Measurements from ENCODE around the gene PARL. TPM values are rescaled to one million over a fixed set of nuclear protein-coding genes. Genes with fewer than 3 reads are reported as not detected.

PARL gene
- polyA plus RNA-seq, 1 of the 3 experiments (the other 2 are of a cell fraction) = 50.1 TPM

GRCh38 chr3:183814240-183814639 is 70.4 kb downstream of the PARL start (continued):
- TF ChIP-seq REST (IDR thresholded peaks at IDR 0.05; ENCODE audit: low read depth, low read length) = no peak

- no peak for DNase-seq
- Histone ChIP-seq H3K4me2 (no peak overlapping the region), H3K4me3 (ENCODE audit: low read depth in 2 of 2, low read length in 1 of 2) (no peak overlapping the region), H3K27me3 (ENCODE audit: insufficient read depth) (no peaks in the 10 kb centered on the region), H3K36me3 (replicated peaks in 1 of 2; ENCODE audit: control insufficient read depth in 1 of 2, insufficient read depth in 2 of 2, low read length in 1 of 2) (peaks cover 18 to 51% of the 10 kb centered on the region in 2 experiments), H3K79me2 (ENCODE audit: insufficient read depth) (no peaks in the 10 kb centered on the region), H3K9me2 (no peaks in the 10 kb centered on the region), H3F3A (replicated peaks; ENCODE audit: insufficient read depth) (no peaks in the 10 kb centered on the region), H3K9me3 (no peaks in the 10 kb centered on the region), H2AFZ (ENCODE audit: low read depth) (no peak overlapping the region), H3K4me1 (ENCODE audit: control insufficient read depth in 1 of 2, insufficient read depth in 2 of 2, low read depth in 1 of 2, low read length in 1 of 2) (no peaks in the 10 kb centered on the region), H3K27ac (ENCODE audit: low read depth in 2 of 2, low read length in 1 of 2) (peak overlapping the region in 1 of 2 experiments; percentile 51; a peak in 2 of 4 replicates), H3K9ac (no peak overlapping the region), H4K20me1 (ENCODE audit: insufficient read depth) (no peaks in the 10 kb centered on the region)
- WGBS (ENCODE audit: low lambda C conversion rate) = 94% methylated on average over 8 of the region's 8 CpGs
- ChIA-PET CTCF (interaction anchor here (0.8 to 0.9 kb wide), 3 partner anchors 19 to 311 kb away, joined by 3 to 6 read pairs (median 4); partner anchors contain the start of gene PARL), POLR2A (no interaction called here)
- no peak for TF ChIP-seq RXRA (IDR thresholded peaks at IDR 0.05; ENCODE audit: borderline replicate concordance, low read depth)
Observed at GRCh38 chr3:183812761-183813445, 71.8 kb downstream of the PARL start.

- no peak overlapping the region for H3K4me2 ChIP-seq
- no peak overlapping the region for H2AFZ ChIP-seq (ENCODE audit: low read depth)
- no peaks in the 10 kb centered on the region for H3K9me3 ChIP-seq
- ChIA-PET POLR2A (no interaction called here), CTCF (no interaction called here)
- peaks cover 23 to 62% of the 10 kb centered on the region in 2 experiments for H3K36me3 ChIP-seq (replicated peaks in 1 of 2; ENCODE audit: control insufficient read depth in 1 of 2, insufficient read depth in 2 of 2, low read length in 1 of 2)
- no peaks in the 10 kb centered on the region for H3K79me2 ChIP-seq (ENCODE audit: insufficient read depth)
- no peaks in the 10 kb centered on the region for H3K27me3 ChIP-seq (ENCODE audit: insufficient read depth)
- H3K4me3 ChIP-seq (ENCODE audit: low read depth in 2 of 2, low read length in 1 of 2) = no peak overlapping the region
- no peaks in the 10 kb centered on the region for H3K4me1 ChIP-seq (ENCODE audit: control insufficient read depth in 1 of 2, insufficient read depth in 2 of 2, low read depth in 1 of 2, low read length in 1 of 2)
- H3K27ac ChIP-seq (ENCODE audit: low read depth in 2 of 2, low read length in 1 of 2) = no peak overlapping the region
- no peaks in the 10 kb centered on the region for H3K9me2 ChIP-seq
- no peaks in the 10 kb centered on the region for H3F3A ChIP-seq (replicated peaks; ENCODE audit: insufficient read depth)
- no peak for DNase-seq
- H4K20me1 ChIP-seq (ENCODE audit: insufficient read depth) = no peaks in the 10 kb centered on the region
- no peak overlapping the region for H3K9ac ChIP-seq
- 97% methylated on average over 9 of the region's 11 CpGs for WGBS (ENCODE audit: low lambda C conversion rate)
- TF ChIP-seq EZH2phosphoT487 (IDR thresholded peaks at IDR 0.05; ENCODE audit: borderline replicate concordance, low read depth) (no peak), MXI1 (IDR thresholded peaks at IDR 0.05; ENCODE audit: low read depth, low read length) (no peak), RXRA (IDR thresholded peaks at IDR 0.05; ENCODE audit: borderline replicate concordance, low read depth) (no peak), PBX3 (IDR thresholded peaks at IDR 0.05) (no peak), YY1 (IDR thresholded peaks at IDR 0.05; ENCODE audit: low read depth) (no peak), FOXM1 (IDR thresholded peaks at IDR 0.05; ENCODE audit: low read depth) (no peak), TAF1 (IDR thresholded peaks at IDR 0.05; ENCODE audit: borderline replicate concordance, low read depth, low read length) (no peak), RAD21 (IDR thresholded peaks at IDR 0.05; ENCODE audit: low read length) (no peak), FOSL2 (IDR thresholded peaks at IDR 0.05; ENCODE audit: borderline replicate concordance, low read depth) (no peak), TEAD4 (IDR thresholded peaks at IDR 0.05; ENCODE audit: borderline replicate concordance, insufficient read depth) (no peak), TCF12 (IDR thresholded peaks at IDR 0.05) (no peak), ZBTB33 (IDR thresholded peaks at IDR 0.05; ENCODE audit: borderline replicate concordance, low read depth) (no peak), POLR2AphosphoS5 (IDR thresholded peaks at IDR 0.05; ENCODE audit: low read depth, low read length) (no peak), FOXJ3 (CRISPR knock-in tag; IDR thresholded peaks at IDR 0.05) (no peak), RFX5 (IDR thresholded peaks at IDR 0.05; ENCODE audit: low read length) (no peak)
Observed at GRCh38 chr3:183811638-183812037, 73.0 kb downstream of the PARL start.

Measured in SK-N-SH (cell line).